Measurements from ENCODE around the gene SLC6A7.
A peak's percentile ranks its signal among the peaks of the same experiment; 100 is the strongest.
"Not testable (repeated sequence)": the region's sequence is repeated elsewhere in the genome, so short reads cannot be mapped to it uniquely, and the experiment has no call there.

Gene SLC6A7

DNA sequence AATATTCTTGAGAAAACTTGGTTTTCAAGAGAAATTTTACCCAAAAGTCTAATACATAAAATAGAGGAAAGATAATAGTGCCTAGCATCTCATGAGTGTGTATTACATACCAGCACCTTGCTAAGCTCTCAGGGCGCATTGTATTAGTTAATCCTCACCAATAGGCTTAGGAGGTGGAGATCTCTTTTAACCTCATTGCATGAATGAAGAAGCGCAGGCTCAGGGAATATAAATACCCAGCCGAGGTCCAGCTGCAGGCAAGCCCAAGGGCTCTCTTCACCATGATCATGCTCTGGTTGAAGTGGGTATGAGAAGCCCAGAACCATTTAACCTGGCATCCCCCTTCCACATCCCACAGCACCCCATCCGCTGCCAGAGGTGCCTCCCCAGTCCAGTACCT lies 53.7 kb downstream of the SLC6A7 start:
- peak; percentile 56 for DNase-seq (ENCODE audit: low spot score)

DNA sequence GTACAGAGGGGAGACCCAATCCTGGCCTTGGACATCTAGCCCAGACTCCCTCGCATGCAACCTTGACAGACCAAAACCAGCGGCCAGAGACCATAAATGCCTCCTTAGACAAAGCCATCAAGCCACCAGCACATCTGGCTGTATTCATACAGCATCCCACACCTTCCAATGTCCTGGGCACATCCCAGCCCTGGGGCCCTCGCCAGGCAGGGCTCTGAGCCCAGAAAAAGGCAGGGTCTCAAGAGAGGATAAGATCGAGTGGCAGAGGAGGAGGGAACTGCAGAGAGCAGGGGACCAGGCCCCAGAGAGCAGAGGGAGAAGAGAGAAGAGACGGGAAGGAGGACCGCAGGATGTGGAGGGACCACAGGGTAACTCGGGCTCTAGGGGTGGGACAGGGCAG lies 54.3 kb downstream of the SLC6A7 start:
- no peak for DNase-seq (ENCODE audit: low spot score)

DNA sequence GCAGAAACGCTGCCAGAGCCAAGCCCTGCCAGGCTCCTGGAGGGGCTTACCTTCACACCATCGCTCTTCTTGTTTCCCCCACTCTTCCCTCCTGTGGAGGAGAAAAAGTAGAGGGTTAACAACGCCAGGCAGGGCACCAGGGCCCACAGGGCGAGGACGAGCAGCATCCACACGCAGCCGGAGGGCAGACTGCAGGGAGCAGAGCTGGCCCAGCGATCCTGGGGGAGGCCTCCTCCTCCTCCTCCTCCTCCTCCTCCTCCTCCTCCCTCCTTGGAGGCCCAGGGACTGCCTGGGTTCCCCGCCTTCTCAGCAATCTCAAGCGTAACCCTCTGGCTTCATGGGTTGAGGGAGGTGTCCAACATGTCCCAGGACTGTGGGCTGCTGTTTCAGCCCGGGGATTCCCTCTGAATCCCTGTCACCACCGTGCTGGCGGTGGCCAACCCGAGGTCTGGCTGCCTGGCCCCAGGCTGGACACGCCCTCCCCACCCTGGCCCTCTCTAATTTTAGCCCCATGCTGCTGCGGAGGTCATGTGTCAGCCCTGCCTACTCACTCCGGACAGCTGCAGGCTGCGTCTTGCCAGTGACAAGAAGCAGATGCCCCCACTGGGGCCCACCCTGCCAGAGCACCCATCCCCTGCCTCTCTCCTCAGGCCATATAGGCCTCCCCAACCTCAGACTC lies 55.4 kb downstream of the SLC6A7 start:
- no peak for DNase-seq (ENCODE audit: low spot score)

DNA sequence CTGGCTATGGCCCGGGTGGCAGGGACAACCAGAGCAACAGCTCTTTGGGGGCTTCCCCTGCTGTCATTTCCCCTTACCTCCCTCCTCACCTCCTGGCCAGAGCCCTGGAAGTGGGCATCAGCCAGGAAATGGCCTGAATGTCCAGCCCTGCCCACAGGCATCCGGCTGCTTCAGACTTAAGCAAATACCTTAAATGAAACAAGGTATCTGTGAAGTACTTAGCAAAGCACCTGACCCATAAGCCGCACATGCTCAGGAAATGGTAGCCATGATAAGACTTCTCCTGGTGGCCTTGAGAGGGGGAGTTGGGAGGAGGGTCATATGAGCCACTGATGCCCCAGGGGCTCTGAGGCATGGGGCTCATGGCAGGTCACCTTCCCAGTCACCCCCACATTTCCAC lies 55.9 kb downstream of the SLC6A7 start:
- DNase-seq (ENCODE audit: low spot score) = no peak

DNA sequence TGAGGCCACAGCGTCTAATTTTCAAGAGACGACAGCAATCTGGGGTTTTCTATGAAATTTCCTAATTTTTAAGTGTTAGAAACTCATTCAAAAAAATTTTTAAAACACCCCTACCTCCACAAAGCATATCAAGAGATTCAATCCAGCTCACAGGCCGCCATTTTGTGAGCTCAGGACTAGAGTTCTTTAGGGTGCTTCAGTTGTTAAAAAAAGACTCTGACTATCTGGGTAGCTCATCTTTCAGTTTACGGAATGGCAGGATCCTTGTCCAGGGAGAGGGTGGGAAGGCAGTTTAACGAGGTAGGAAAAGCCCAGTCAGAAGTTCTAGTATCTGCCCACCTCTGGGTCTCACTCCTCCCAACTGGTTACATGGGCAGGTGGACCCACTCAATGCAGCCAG lies 56.6 kb downstream of the SLC6A7 start:
- DNase-seq (ENCODE audit: low spot score) = no peak

DNA sequence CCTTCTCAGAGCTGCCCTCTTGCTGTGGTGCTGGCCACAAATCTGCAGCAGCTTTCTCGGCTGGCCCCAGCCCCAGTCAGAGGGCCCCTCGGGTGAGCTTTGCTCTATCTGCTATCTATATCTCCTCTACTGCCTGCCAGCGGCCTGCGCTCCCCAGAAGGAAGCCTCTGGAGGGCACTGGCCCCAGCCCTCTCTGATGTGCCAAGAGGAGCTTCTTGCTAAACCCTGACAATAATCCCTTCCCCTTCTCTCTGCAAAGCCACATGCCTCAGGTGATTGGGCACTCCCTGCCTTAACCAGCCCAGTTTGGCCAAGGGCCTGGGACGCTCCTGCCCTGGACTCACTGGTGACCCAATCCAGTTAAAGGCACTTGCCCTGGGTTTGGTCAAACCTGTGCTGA lies 57.0 kb downstream of the SLC6A7 start:
- DNase-seq (ENCODE audit: low spot score) = no peak

DNA sequence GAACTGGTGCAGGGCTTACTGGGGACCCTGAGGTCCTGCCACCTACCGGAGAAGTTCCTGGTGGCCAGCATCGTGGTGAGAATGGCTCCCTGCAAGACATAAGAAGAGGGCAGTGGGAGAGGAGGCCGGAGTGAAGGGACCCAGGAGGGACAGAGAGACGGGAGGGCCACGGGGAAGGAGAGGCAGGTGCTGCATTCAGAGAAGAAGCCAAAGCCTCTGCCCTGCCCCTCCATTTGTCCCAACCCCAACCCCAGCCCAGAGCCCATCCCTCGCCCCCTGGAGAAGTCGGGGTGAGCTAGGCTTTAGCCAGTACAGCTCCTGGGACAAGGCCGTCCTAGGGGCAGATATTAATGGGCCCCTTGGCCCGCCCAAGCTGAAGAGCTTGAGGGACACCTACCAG lies 57.9 kb downstream of the SLC6A7 start:
- DNase-seq (ENCODE audit: low spot score) = no peak

DNA sequence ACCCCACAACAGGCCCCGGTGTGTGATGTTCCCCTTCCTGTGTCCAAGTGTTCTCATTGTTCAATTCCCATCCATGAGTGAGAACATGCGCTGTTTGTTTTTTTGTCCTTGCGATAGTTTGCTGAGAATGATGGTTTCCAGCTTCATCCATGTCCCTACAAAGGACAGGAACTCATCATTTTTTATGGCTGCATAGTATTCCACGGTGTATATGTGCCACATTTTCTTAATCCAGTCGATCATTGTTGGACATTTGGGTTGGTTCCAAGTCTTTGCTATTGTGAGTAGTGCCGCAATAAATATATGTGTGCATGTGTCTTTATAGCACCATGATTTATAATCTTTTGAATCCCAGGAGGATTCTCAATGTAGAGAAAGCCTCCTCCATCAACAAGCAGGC lies 58.6 kb downstream of the SLC6A7 start:
- not testable (repeated sequence) for DNase-seq (ENCODE audit: low spot score)

DNA sequence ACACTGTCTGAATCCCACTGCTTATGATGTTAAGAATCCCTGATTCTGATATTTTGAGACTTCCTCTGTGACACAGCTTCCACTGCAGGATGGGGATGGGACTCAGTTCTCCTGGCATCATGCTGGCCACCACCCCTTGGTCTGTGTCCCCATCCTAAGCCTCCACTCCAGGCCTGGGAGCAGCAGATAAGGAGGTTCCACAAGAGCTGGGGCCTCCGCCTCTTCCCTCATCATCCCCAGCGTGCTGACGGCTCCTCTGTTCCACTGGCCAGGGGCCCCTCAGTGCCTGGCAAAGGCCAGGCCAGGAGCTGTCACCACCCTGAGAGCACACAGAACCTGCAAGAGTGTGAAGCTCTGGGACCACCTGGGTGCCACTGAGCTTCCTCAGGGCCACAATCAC lies 59.1 kb downstream of the SLC6A7 start:
- DNase-seq (ENCODE audit: low spot score) = no peak

DNA sequence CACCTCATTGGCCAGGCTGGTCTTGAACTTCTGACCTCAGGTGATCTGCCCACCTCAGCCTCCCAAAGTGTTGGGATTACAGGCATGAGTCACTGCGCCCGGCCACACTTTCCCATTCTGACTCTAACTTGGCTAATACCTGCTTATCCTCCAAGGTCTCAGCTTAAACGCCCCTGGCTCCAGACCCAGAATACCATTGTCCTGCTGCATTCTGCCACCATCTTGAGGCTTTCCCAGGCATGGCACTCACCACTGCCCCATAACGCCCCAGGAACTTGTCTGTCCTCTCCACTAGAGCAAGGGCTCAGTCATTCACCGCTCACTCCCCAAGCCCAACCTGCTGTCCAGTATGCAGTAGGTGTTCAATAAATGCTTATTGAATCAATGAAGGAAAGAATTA lies 59.9 kb downstream of the SLC6A7 start:
- no peak for DNase-seq (ENCODE audit: low spot score)

DNA sequence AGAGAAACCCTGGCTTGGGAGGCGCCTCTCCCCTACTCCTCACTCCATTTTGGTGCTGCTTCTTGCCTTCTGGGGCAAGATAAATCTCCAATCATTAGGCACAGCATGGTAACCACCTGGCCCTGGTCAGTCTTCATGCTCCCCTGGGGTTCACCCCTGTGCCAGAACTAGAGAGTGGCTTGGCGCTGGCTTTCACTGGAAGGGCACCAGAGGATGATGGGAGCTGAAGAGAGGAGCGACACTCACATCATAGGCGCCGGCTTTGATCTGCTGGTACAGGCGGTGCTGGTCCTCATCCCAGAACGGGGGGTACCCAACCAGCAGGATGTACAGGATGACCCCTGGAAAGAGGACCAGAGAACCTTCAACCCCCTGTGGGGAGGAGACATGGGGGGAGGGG lies 61.6 kb downstream of the SLC6A7 start:
- no peak for DNase-seq (ENCODE audit: low spot score)

DNA sequence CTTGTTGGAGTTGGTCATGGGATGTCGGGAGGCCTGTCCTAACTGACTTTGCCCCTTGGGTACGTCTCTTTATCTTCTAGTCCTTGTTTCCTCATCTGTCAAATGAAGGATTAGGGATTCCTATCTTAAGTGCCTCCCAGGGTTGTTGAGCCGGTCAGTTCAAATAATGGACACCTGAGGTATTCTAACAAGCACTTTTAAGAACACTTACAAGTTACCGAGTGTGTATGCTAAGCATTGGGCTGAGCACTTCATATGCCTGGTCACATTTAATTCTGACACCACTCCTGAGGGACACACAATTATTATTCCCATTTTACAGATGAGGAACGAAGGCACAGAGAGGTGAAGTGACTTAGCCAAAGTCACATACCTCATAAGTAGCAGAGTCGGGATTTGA lies 62.6 kb downstream of the SLC6A7 start:
- DNase-seq (ENCODE audit: low spot score) = no peak

DNA sequence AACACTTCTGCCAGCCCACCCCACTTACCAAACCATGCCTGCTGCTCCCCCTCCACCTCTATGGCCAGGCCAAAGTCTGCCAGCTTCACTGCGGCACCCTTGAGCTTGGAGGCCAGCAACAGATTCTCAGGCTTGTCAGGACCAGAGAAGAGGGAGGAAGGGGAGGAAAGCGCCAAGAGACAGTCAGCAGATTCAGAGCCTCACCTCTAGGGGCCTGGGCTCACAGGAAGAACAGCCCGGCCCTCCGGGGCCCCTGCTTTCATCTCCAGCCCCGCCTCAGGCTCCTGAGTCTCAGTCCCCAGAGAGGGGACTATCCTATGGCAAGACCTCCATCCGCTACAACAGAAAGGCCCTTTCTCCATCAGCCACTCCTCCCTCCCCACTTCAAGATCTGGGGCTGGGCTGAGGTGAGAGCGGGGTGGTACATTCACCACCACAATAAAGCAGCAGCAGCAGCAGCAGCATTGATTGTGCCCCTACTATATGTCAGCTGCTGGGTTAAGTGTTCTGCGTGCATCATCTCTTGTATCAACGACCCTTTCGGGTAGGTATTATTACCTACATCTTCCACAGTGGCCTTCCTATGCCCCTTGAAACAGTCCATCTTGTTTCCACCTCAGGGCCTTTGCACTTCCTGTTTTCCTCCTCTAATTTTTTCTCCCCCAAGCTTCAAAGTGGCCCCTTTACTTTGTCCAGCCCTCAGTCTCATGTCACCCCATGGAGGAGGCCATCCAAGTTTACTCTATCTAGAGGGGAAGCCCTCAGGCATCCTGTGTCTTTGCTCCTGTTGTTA lies 63.8 kb downstream of the SLC6A7 start:
- DNase-seq (ENCODE audit: low spot score) = no peak

DNA sequence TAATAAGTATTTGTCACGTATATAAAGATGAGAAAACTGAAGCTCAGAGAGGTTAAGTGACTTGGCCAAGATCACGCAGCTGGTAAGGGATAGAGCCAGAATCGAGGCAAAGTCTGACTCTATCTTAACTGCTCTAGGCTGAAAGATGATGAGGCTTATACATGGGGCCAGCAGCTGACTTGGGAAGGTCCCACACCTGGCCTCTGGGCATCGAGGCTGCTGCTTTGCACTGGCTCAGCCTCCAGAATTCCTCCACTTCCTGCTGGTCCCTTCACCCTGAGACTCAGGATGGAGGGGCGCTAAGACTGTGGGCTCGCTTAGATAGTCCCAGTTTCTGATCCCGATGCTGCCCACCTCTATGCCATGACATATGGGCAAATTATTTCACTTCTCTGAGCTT lies 64.5 kb downstream of the SLC6A7 start:
- DNase-seq (ENCODE audit: low spot score) = no peak

DNA sequence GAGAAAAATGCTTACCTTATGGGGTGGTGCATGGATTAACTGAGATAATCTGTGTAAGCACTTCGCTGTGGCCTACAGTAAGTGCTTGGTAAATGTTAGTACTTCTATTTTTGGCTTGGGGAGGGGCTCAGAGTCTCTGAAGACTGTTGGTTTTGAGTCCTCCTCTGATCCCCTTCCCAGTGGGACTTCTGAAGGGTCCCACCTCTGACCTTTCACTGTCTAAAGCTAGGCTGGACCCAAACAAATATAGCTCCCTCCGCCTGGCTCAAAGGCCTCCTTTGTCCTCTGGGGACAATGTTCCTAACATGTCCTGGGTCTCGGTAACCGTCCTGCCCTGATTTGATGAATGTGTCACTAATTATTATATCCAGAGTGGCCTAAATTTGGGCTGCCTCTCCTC lies 64.9 kb downstream of the SLC6A7 start:
- no peak for DNase-seq (ENCODE audit: low spot score)

DNA sequence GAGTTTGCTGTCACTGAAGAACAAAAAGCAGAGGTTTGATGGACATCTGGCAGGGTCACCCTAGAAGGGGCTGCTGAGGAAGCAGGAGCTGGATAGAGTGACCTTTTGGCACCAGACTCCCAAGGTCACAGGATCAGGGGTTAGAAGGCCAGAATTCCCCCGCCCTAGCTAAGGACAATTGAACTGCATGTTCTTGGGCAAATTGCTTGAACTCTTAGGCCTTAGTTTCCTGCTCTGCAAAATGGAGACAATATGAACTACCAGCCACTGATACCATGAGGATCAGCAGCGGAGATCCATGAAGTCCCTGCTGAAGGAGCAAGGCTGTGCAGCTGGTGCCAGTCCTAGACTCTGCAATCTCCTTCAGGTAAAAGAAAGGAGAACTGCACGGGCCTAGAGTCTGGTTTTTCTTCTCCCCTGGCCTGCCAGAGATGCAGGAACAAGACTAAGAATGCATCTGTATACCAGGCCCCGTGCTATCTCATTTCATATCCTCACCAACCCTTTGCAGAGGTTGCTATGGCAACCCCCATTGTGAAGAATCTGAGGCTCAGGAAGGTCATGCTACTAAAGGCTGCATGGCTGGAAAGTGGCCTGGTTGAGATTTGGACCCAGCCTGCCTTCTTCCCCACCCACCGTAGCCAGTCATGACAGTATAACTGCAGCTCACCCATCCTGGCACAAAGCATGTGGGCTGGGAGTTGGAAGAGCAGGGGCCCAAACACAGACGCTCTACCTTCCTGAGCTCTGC lies 66.0 kb downstream of the SLC6A7 start:
- no peak for DNase-seq (ENCODE audit: low spot score)

DNA sequence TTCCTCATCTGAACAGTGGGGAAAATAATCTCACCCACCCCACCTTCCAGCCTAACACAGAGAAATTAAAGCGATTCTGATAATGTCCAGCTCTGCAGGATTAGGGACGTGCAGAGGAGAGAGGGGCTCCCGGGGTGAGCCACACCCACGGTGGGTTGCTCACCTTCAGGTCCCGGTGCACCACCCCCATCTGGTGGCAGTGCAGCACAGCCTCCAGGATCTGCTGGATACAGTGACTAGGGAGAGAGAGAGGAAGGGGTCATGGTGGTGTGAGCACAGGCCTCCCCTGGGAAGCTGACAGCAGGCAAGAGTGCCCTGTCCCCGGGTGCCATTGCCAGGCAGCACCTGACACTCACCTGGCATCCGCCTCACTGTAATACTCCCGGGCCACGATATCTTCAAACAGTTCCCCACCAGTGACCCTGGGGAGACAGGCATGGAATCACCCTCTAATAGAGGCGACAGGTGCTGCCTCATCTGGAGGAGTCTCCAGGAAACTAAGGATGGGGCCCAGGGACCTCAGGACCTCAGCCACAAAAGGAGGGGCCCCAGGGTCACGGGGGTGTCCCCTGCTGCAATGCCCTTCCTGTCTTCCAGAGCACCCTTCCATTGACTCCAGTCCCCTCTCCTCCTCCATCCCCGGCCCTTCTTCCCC lies 66.7 kb downstream of the SLC6A7 start:
- DNase-seq (ENCODE audit: low spot score) = peak; percentile 67

DNA sequence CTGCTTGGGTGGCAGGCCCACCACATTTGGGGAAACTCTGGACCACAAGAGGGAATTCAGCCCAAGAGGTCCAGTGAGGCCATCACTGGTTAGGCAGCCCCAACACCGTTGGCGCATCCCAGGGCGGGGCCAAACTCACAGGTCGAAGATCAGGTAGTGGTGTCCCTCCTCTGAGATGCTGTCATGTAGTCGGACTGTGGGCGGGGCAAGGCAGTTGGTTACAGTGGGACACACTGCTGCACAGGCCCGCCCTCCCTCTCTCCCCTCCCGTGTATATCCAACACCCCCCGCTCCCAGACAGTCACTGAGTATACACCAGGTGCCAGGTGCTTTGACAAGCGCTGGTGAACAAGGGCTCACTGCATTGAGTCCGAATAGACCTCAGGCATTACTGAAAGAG lies 67.6 kb downstream of the SLC6A7 start:
- no peak for DNase-seq (ENCODE audit: low spot score)

DNA sequence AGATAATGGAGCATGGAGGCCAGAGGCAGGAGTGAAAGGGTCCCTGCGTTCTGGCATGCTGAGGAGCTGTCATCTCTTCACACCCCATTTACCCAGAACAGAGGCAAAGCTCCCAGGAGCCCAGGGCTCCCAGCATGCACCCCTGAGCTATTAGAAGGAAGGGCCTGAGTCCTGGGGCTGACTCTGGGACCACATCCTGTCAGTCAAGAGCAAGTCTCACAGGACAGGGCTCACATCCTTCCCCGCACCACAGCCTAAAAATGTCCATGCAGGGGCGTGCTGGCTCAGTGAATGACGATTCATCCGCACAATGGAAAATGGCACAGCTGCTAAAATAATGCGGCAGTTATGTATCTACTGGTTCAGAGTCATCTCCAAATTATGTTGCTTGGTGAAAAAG lies 68.3 kb downstream of the SLC6A7 start:
- no peak for DNase-seq (ENCODE audit: low spot score)

All from D341Med (cell line).